ENCODE results near the gene TEX26. TPM values are rescaled to one million over a fixed set of nuclear protein-coding genes. Genes with fewer than 3 reads are reported as not detected.

TEX26 gene
- total RNA-seq, 1 experiment from 2014 or later, result not detected

GRCh38 chr13:31008400-31009115 is 76.1 kb downstream of the TEX26 start:
- Histone ChIP-seq H3K4me3 (no peak overlapping the region), H3K4me1 (peaks cover 6% of the 10 kb centered on the region; the same call in 1 of the 2 replicates), H3K27me3 (no peaks in the 10 kb centered on the region), H3K9me3 (replicated peaks) (no peaks in the 10 kb centered on the region), H3K36me3 (no peaks in the 10 kb centered on the region), H3K27ac (no peak overlapping the region)
- DNase-seq, result no peak

GRCh38 chr13:31009166-31009565 is 76.7 kb downstream of the TEX26 start:
- Histone ChIP-seq H3K36me3 (no peaks in the 10 kb centered on the region), H3K9me3 (replicated peaks) (no peaks in the 10 kb centered on the region), H3K27me3 (no peaks in the 10 kb centered on the region), H3K4me3 (no peak overlapping the region), H3K27ac (no peak overlapping the region), H3K4me1 (peaks cover 6% of the 10 kb centered on the region; the same call in 1 of the 2 replicates)
- DNase-seq, result no peak

GRCh38 chr13:31010296-31010695 is 77.8 kb downstream of the TEX26 start:
- no peak for DNase-seq
- Histone ChIP-seq H3K4me1 (peaks cover 9% of the 10 kb centered on the region; the same call in 1 of the 2 replicates), H3K9me3 (replicated peaks) (no peaks in the 10 kb centered on the region), H3K27ac (no peak overlapping the region), H3K36me3 (no peaks in the 10 kb centered on the region), H3K27me3 (no peaks in the 10 kb centered on the region), H3K4me3 (no peak overlapping the region)

GRCh38 chr13:31011193-31011860 is 78.9 kb downstream of the TEX26 start:
- no peak for DNase-seq
- Histone ChIP-seq H3K4me3 (no peak overlapping the region), H3K4me1 (peaks cover 12% of the 10 kb centered on the region; the same call in 1 of the 2 replicates), H3K36me3 (no peaks in the 10 kb centered on the region), H3K27me3 (no peaks in the 10 kb centered on the region), H3K27ac (no peak overlapping the region), H3K9me3 (replicated peaks) (no peaks in the 10 kb centered on the region)

- H3K27ac ChIP-seq, result no peak overlapping the region
- peak; percentile 26 to 50 for DNase-seq
- peaks cover 12% of the 10 kb centered on the region; the same call in 1 of the 2 replicates for H3K4me1 ChIP-seq
Observed at GRCh38 chr13:31011901-31012654, 79.6 kb downstream of the TEX26 start.

GRCh38 chr13:31012655-31013024 is 80.2 kb downstream of the TEX26 start:
- no peak overlapping the region for H3K27ac ChIP-seq
- no peaks in the 10 kb centered on the region for H3K9me3 ChIP-seq (replicated peaks)
- H3K36me3 ChIP-seq, result no peaks in the 10 kb centered on the region
- H3K27me3 ChIP-seq, result no peaks in the 10 kb centered on the region
- peak; percentile 38 to 72 for DNase-seq
- no peak overlapping the region for H3K4me3 ChIP-seq
- peaks cover 12% of the 10 kb centered on the region; the same call in 1 of the 2 replicates for H3K4me1 ChIP-seq

More at GRCh38 chr13:31011901-31012654, 79.6 kb downstream of the TEX26 start:
- Histone ChIP-seq H3K27me3 (no peaks in the 10 kb centered on the region), H3K36me3 (no peaks in the 10 kb centered on the region), H3K9me3 (replicated peaks) (no peaks in the 10 kb centered on the region), H3K4me3 (no peak overlapping the region)

GRCh38 chr13:31014456-31014855 is 82.0 kb downstream of the TEX26 start:
- DNase-seq, result no peak
- peaks cover 12% of the 10 kb centered on the region; the same call in 1 of the 2 replicates for H3K4me1 ChIP-seq
- H3K27ac ChIP-seq, result no peak overlapping the region
- H3K36me3 ChIP-seq, result no peaks in the 10 kb centered on the region
- no peaks in the 10 kb centered on the region for H3K9me3 ChIP-seq (replicated peaks)
- H3K27me3 ChIP-seq, result no peaks in the 10 kb centered on the region
- H3K4me3 ChIP-seq, result no peak overlapping the region

GRCh38 chr13:31015199-31015598 is 82.7 kb downstream of the TEX26 start:
- Histone ChIP-seq H3K27ac (no peak overlapping the region), H3K9me3 (replicated peaks) (no peaks in the 10 kb centered on the region), H3K4me3 (no peak overlapping the region), H3K4me1 (peaks cover 12% of the 10 kb centered on the region; the same call in 1 of the 2 replicates), H3K36me3 (no peaks in the 10 kb centered on the region), H3K27me3 (no peaks in the 10 kb centered on the region)
- DNase-seq, result peak in 1 of 2 experiments; percentile 22

- H3K9me3 ChIP-seq (replicated peaks), result no peaks in the 10 kb centered on the region
- no peaks in the 10 kb centered on the region for H3K27me3 ChIP-seq
- no peak for DNase-seq
- H3K4me3 ChIP-seq, result no peak overlapping the region
- peaks cover 12% of the 10 kb centered on the region; the same call in 1 of the 2 replicates for H3K4me1 ChIP-seq
- H3K36me3 ChIP-seq, result no peaks in the 10 kb centered on the region
- H3K27ac ChIP-seq, result no peak overlapping the region
Observed at GRCh38 chr13:31016342-31017325, 84.2 kb downstream of the TEX26 start.

GRCh38 chr13:31018511-31018910 is 86.1 kb downstream of the TEX26 start:
- no peaks in the 10 kb centered on the region; the same call in 1 of the 2 replicates for H3K27me3 ChIP-seq
- no peak overlapping the region for H3K27ac ChIP-seq
- no peak overlapping the region for H3K4me3 ChIP-seq
- H3K36me3 ChIP-seq, result no peaks in the 10 kb centered on the region
- DNase-seq, result no peak
- no peaks in the 10 kb centered on the region for H3K9me3 ChIP-seq (replicated peaks)
- H3K4me1 ChIP-seq, result peaks cover 6% of the 10 kb centered on the region; the same call in 1 of the 2 replicates

- Histone ChIP-seq H3K9me3 (replicated peaks) (no peaks in the 10 kb centered on the region), H3K4me3 (no peak overlapping the region), H3K27ac (no peak overlapping the region), H3K27me3 (no peaks in the 10 kb centered on the region; the same call in 1 of the 2 replicates), H3K36me3 (no peaks in the 10 kb centered on the region), H3K4me1 (no peaks in the 10 kb centered on the region)
- DNase-seq, result no peak
Observed at GRCh38 chr13:31020996-31021395, 88.5 kb downstream of the TEX26 start.

GRCh38 chr13:31022288-31022895 is 89.9 kb downstream of the TEX26 start:
- H3K9me3 ChIP-seq (replicated peaks), result no peaks in the 10 kb centered on the region
- H3K4me1 ChIP-seq, result no peaks in the 10 kb centered on the region
- no peak overlapping the region for H3K27ac ChIP-seq
- no peak overlapping the region for H3K4me3 ChIP-seq
- no peaks in the 10 kb centered on the region; the same call in 1 of the 2 replicates for H3K27me3 ChIP-seq
- H3K36me3 ChIP-seq, result no peaks in the 10 kb centered on the region
- DNase-seq, result no peak

GRCh38 chr13:31022928-31023530 is 90.6 kb downstream of the TEX26 start:
- Histone ChIP-seq H3K9me3 (replicated peaks) (no peaks in the 10 kb centered on the region), H3K27ac (no peak overlapping the region)

More at GRCh38 chr13:31022928-31023530, 90.6 kb downstream of the TEX26 start:
- H3K36me3 ChIP-seq, result no peaks in the 10 kb centered on the region
- DNase-seq, result no peak
- no peaks in the 10 kb centered on the region for H3K4me1 ChIP-seq
- H3K4me3 ChIP-seq, result no peak overlapping the region
- no peaks in the 10 kb centered on the region; the same call in 1 of the 2 replicates for H3K27me3 ChIP-seq
